SHP77 (cell line): Measurements from ENCODE around the gene SHISA5.
"Not testable (repeated sequence)": the region's sequence is repeated elsewhere in the genome, so short reads cannot be mapped to it uniquely, and the experiment has no call there.

Experiments
- DNase-seq, 2 experiments: peaks; one replicate each; lab custom pipeline; 2025; lab: John Stamatoyannopoulos, UW

SHISA5 gene

GRCh38 chr3:48477959-48478520 is 25.9 kb downstream of the SHISA5 start:
- DNase-seq, result no peak

DNA sequence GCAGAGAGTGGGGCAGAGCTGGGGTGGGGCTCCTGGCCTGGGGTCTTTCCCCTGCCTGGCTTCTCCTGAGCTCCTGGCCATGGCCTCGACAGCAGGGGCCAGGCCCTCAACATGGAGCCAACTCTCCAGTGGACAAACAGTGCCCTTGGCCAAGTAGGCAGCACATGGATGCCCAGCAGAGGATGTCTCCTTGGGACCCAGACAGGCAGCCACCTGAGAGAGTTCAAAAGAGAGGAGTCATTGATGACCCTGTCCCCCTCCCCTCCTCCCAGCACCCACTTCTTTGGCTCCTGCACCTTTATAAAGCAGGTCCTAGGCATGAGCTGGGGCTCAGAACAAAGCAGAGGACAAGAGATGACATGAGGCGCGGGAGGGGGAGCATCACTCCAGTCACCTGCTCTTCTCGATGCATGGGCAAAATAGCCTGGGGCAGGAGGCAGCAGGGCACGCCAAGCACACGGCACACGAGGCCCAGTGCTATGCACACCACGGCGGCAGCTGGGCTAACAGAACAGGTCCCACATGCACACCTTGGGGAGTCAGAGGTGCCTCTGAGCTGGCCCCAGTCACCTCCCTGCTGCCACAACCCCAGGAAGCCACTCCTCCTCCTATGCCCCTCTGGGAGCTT is 27.4 kb downstream of the SHISA5 start:
- DNase-seq, result no peak

- DNase-seq, result no peak
These were observed 28.8 kb downstream of the SHISA5 start for GRCh38 chr3:48475188-48475587.

DNA sequence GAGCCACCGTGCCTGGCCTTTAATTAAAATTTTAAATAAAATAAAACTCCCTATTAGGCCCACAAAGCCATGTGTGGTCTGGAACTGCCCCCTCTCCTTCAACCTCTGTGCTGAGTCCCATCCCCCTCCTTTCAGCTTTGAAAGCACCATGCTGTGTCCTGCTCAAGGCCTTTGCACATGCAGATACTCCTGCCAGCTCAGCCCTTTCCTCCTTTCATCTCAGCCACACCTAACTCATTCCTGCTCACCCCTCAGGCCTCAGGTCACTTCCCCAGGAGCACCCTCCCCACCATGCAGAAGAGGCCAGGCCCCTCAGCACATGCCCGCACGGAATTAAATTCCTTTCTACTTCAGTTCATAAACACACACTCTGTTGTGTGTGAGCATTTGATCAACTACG is 29.4 kb downstream of the SHISA5 start:
- DNase-seq, result no peak

DNA sequence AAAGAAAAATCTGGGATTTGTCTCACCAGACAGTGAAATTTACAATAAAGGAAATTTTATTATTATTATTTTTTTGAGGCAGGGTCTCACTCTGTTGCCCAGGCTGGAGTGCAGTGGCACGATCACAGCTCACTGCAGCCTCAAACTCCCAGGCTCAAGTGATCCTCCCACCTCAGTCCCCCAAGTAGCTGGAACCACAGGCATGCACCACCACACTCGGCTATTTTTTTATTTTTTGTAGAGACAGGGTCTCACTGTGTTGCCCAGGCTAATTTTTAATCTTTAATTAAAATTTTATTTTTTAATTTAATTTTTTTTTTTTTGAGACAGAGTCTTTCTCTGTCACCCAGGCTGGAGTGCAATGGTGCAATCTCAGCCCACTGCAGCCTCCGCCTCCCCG is 29.9 kb downstream of the SHISA5 start:
- not testable (repeated sequence) for DNase-seq

DNA sequence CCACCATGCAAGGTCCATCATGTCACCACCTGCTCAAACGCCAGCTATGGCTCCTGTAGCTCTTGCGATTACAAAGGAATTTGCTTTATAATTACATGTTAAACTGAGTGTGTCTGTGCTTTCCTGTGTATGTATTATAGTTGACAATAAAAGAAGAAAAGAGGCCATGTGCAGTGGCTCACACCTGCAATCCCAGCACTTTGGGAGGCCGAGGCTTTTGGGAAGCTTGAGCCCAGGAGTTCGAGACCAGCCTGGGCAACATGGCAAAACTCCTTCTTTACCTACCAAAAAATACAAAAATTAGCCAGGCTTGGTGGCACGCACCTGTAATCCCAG is 30.4 kb downstream of the SHISA5 start:
- no peak for DNase-seq

DNA sequence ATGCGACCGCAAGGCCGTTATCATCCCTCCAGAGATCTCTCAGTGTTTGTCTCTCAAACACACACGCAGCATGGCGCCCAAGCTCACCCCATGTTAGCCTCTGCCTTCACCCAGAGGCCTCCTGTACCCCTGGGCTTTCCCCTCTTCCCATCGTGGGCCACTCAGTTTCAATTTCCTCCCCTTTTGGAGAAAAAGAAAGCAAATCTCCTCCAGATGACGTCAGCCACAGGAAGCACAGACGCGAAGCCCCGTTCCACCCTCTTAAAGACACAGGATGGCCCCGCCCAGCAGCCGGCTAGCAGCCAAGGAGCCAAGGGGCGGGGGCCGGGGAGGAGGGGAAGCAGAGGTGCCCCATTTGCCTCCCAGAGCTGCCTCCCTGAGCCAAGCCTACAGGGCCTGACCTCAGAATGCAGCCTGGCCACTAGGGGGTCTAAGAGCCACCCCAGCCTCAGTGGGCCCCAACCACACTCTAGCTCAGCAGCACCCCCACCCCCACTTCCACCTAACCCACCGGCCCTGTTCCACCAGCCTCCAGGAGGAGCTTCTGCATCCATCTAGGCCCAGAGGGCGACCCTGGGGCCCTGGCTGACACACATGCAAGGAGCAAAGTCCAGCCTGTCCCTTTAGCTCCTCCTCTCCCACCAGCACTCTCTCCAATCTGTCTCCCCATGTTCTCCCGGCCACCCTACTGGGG is 30.9 kb downstream of the SHISA5 start:
- DNase-seq, result peak; percentile 80 to 85

DNA sequence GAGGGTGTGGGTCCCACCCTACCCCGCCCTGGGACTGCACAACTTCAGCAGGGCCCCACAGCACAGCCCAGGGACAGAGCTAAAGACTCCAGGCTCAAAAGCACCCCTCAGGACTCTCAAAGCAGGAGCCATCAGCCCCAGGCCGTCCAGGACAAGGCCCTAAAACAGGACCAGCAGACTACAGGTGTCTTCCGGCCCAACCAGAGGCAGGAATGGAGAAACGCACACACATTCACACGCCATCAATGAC is 31.4 kb downstream of the SHISA5 start:
- DNase-seq, result no peak

- no peak for DNase-seq
These were observed 33.7 kb downstream of the SHISA5 start for GRCh38 chr3:48470286-48470685.

GRCh38 chr3:48469046-48469915 is 34.7 kb downstream of the SHISA5 start:
- DNase-seq, result no peak

- no peak for DNase-seq
These were observed 35.6 kb downstream of the SHISA5 start for GRCh38 chr3:48468329-48468731.

GRCh38 chr3:48467473-48468267 is 36.3 kb downstream of the SHISA5 start:
- DNase-seq, result no peak

DNA sequence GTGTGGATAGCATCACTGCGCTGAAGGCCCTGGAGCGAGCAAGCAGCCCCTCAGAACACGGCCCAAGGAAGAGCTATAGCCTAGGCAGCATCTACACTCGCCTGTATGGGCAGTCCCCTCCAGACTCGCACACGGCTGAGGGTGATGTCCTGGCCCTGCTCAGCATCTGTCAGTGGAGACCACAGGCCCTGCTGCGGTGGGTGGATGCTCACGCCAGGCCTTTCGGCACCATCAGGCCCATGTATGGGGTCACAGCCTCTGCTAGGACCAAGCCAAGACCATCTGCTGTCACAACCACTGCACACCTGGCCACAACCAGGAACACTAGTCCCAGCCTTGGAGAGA is 36.9 kb downstream of the SHISA5 start:
- no peak for DNase-seq

- peak in 1 of 2 experiments; percentile 30 for DNase-seq
These were observed 37.4 kb downstream of the SHISA5 start for GRCh38 chr3:48466386-48467109.

DNA sequence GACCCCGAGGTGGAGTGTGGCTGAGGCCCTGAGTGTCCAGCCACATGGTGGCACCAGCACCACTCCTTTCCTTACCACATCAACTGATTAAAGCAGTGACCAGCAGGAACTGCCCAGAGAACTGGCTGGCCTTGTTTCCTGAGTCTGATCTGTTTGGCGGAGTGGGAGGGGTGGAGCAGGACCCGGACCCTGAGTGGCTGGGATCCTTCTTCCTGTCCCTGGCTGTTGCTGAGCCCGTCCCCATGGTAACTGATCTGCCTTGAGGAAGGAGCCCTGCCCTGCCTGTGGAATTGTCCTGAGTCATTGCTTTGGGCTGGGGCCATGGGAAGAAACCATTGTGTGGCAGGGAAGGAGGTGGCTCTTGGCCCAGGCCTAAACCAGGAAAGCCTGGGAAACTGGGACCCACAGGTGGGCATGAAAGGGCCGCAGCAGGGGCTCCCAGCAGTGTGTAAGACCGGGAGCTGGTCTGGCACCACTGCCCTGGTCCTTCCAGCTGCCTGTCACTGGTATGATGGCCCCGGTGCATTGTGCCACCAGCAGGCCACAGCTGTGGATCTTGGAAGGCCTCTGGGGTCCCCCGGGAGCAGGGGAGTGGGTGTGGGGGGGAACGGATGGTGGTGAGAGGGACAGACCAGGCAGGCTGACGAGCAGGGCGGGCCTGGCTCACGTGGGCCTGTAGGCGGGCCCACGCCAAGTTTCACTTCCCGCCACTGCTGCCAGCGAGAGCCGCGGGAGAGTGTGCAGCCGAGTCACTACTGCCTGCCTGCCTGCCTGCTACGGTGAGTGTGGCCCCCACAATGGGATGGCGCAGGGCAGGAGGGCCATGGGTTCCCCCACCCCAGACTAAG is 38.2 kb downstream of the SHISA5 start:
- peak; percentile 92 to 95 for DNase-seq

GRCh38 chr3:48465237-48465530 is 38.8 kb downstream of the SHISA5 start:
- no peak for DNase-seq

DNA sequence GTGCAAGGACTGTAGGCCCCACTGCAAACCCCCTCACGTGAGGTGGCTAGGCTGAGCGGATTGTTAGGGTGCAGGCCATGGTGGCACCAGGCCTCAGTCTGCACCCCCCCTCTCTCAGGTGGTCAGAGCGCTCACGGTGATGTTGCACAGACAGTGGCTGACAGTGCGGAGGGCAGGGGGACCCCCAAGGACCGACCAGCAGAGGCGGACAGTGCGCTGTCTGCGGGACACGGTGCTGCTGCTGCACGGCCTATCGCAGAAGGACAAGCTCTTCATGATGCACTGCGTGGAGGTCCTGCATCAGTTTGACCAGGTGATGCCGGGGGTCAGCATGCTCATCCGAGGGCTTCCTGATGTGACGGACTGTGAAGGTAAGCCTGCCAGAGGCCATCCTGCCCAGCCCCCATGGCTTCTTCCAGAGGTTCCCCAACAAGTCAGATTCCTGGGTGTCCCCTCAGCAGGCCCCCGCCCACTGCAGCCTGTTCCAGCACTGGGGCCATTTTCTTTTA is 39.2 kb downstream of the SHISA5 start:
- DNase-seq, result no peak

DNA sequence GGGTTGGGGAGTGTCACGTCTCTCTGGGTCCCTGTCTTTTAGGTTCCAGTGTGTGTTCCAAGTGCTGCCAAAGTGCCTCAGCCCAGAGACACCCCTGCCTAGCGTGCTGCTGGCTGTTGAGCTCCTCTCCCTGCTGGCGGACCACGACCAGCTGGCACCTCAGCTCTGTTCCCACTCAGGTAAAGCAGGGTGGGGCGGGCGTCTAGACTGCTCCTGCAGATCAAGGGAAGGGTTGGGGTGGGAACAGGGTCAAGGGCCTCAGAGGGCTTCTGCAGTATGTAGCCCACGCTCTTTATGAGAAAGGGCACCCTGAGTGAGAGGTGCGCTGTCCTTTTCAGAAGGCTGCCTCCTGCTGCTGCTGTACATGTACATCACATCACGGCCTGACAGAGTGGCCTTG is 40.3 kb downstream of the SHISA5 start:
- no peak for DNase-seq

DNA sequence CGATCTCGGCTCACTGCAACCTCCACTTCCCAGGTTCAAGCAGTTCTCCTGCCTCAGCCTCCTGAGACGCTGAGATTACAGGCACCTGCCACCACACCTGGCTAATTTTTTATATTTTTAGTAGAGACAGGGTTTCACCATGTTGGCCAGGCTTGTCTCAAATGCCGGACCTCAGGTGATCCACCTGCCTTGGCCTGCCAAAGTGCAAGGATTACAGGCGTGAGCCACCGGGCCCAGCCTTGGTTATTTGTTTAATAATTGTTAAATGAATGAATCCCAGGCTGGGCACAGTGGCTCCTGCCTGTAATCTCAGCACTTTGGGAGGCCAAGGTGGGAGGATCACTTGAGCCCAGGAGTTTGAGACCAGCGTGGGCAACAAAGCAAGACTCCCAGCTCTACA is 42.2 kb downstream of the SHISA5 start:
- DNase-seq, result not testable (repeated sequence)

DNA sequence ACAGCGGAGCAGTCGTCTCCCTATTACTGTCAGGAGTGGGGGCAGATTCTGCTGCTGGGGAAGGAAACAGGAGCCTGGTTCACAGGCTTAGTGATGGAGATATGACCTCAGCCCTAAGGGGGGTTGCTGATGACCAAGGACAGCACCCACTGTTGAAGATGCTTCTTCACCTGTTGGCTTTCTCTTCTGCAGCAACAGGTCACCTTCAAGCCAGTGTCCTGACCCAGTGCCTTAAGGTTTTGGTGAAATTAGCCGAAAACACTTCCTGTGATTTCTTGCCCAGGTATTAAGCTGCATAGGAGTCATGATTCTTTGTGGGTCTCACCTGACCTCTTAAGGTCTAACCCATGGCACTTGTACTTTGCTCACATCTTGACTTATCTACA is 43.5 kb downstream of the SHISA5 start:
- no peak for DNase-seq
